SK-MEL-5 (cell line): Measurements from ENCODE around the gene KMO. TPM values are rescaled to one million over a fixed set of nuclear protein-coding genes. Genes with fewer than 3 reads are reported as not detected.
A peak's percentile ranks its signal among the peaks of the same experiment; 100 is the strongest.

Source experiments
- DNase-seq: peaks from one replicate; pipeline ENCODE4 v3.0.0-alpha.2; 2016; ENCODE audit warnings: low read depth, low spot score
- in situ Hi-C: cut with HindIII; loops from 2 replicates; pipeline ENCODE4 v1.10.0; 2016; ENCODE audit warnings: low sequenced_read_pairs, high pct_unique_total_duplicates, low pct_unique_long_range_greater_than_20kb
- total RNA-seq: library from RNA; depleted of rRNA; stranded (reverse); fragments of >200 nt; shearing (Covaris generic); gene quantifications from 2 replicates; pipeline ENCODE4 v1.2.3, GENCODE V29; 2014

KMO gene
- total RNA-seq, 1 experiment from 2014 or later: 0.40 TPM

- in situ Hi-C loops: no loop called here
- DNase-seq: no peak
Observed at GRCh38 chr1:241635556-241636152, 103.5 kb downstream of the KMO start.

GRCh38 chr1:241636291-241636690 is 104.1 kb downstream of the KMO start:
- no peak for DNase-seq
- in situ Hi-C loops: no loop called here

- in situ Hi-C loops: no loop called here
- no peak for DNase-seq
Observed at GRCh38 chr1:241637046-241637590, 104.9 kb downstream of the KMO start.

- DNase-seq: no peak
- in situ Hi-C loops: no loop called here
Observed at GRCh38 chr1:241637604-241638003, 105.4 kb downstream of the KMO start.

GRCh38 chr1:241638099-241638682 is 106.0 kb downstream of the KMO start:
- DNase-seq: no peak
- in situ Hi-C loops: no loop called here

GRCh38 chr1:241638909-241639622 is 106.9 kb downstream of the KMO start:
- DNase-seq: no peak
- in situ Hi-C loops: no loop called here

- in situ Hi-C loops: no loop called here
- peak; percentile 49 for DNase-seq
Observed at GRCh38 chr1:241639623-241640148, 107.5 kb downstream of the KMO start.

- DNase-seq: peak; percentile 87
- in situ Hi-C loops: no loop called here
Observed at GRCh38 chr1:241640149-241640866, 108.1 kb downstream of the KMO start, which contains the start of the genes CHML and OPN3. Gene CHML, minus strand, starts transcription at chr1:241640369. Its CDS starts 4,603 bp downstream, at chr1:241635766. Gene OPN3, minus strand, starts transcription at chr1:241640369. Its CDS starts 115 bp downstream, at chr1:241640254.

GRCh38 chr1:241640867-241641622 is 108.9 kb downstream of the KMO start:
- in situ Hi-C loops: no loop called here
- DNase-seq: no peak

- DNase-seq: no peak
- in situ Hi-C loops: no loop called here
Observed at GRCh38 chr1:241641773-241642592, 109.8 kb downstream of the KMO start.

GRCh38 chr1:241642593-241642944 is 110.4 kb downstream of the KMO start:
- in situ Hi-C loops: no loop called here
- DNase-seq: no peak

- in situ Hi-C loops: no loop called here
Observed at GRCh38 chr1:241644259-241644658, 112.1 kb downstream of the KMO start.

GRCh38 chr1:241645199-241645598 is 113.0 kb downstream of the KMO start:
- DNase-seq: no peak
- in situ Hi-C loops: no loop called here

More at GRCh38 chr1:241644259-241644658, 112.1 kb downstream of the KMO start:
- DNase-seq: no peak
